ENCODE data around the gene CAP2. TPM values are rescaled to one million over a fixed set of nuclear protein-coding genes. Genes with fewer than 3 reads are reported as not detected.

The CAP2 gene
- total and polyA plus RNA-seq, 8 donors = 6.5 to 10.6 (median 8.0) TPM

GRCh38 chr6:17388365-17388764 is 5.0 kb upstream of the CAP2 start:
- Histone ChIP-seq H3K4me3 (no peak overlapping the region), H3K9me3 (no peaks in the 10 kb centered on the region), H3K27me3 (peaks cover 0 to 27% of the 10 kb centered on the region in 2 donors), H3K36me3 (no peaks in the 10 kb centered on the region), H3K4me1 (peaks cover 0 to 4% of the 10 kb centered on the region in 2 donors), H3K27ac (no peak overlapping the region)
- ATAC-seq (no peak), DNase-seq (no peak)
- no peak for TF ChIP-seq CTCF (IDR thresholded peaks at IDR 0.05)
- intact Hi-C loops (cut with DNase I) = no loop called here

- Histone ChIP-seq H3K27me3 (peaks cover 0 to 36% of the 10 kb centered on the region in 2 donors), H3K36me3 (no peaks in the 10 kb centered on the region), H3K4me3 (no peak overlapping the region), H3K9me3 (no peaks in the 10 kb centered on the region), H3K27ac (no peak overlapping the region), H3K4me1 (peaks cover 0 to 6% of the 10 kb centered on the region in 2 donors)
- DNase-seq (no peak), ATAC-seq (no peak)
- no peak for TF ChIP-seq CTCF (IDR thresholded peaks at IDR 0.05)
- intact Hi-C loops (cut with DNase I) = no loop called here
Observed at GRCh38 chr6:17389274-17389847, 4.0 kb upstream of the CAP2 start.

- TF ChIP-seq CTCF (IDR thresholded peaks at IDR 0.05) = no peak
- no peak overlapping the region for H3K27ac ChIP-seq
- DNase-seq (no peak), ATAC-seq (no peak)
- H3K4me1 ChIP-seq = peaks cover 0 to 6% of the 10 kb centered on the region in 2 donors
- no peak overlapping the region for H3K4me3 ChIP-seq
- intact Hi-C loops (cut with DNase I) = no loop called here
- no peaks in the 10 kb centered on the region for H3K36me3 ChIP-seq
- no peaks in the 10 kb centered on the region for H3K9me3 ChIP-seq
- peaks cover 0 to 46% of the 10 kb centered on the region in 2 donors for H3K27me3 ChIP-seq
Observed at GRCh38 chr6:17390276-17390675, 3.1 kb upstream of the CAP2 start.

GRCh38 chr6:17391976-17392375 is 1.4 kb upstream of the CAP2 start:
- TF ChIP-seq CTCF (IDR thresholded peaks at IDR 0.05) = no peak
- intact Hi-C loops (cut with DNase I) = no loop called here
- ATAC-seq = no peak
- Histone ChIP-seq H3K27ac (no peak overlapping the region), H3K9me3 (no peaks in the 10 kb centered on the region), H3K4me3 (no peak overlapping the region), H3K27me3 (peaks cover 0 to 58% of the 10 kb centered on the region in 2 donors), H3K4me1 (peaks cover 0 to 6% of the 10 kb centered on the region in 2 donors), H3K36me3 (no peaks in the 10 kb centered on the region)
- DNase-seq = no peak

- peak; percentile 20 to 80 (median 54) for DNase-seq
- intact Hi-C loops (cut with DNase I) = no loop called here
- Histone ChIP-seq H3K4me1 (peaks cover 0 to 6% of the 10 kb centered on the region in 2 donors), H3K27me3 (peaks cover 0 to 58% of the 10 kb centered on the region in 2 donors), H3K9me3 (no peaks in the 10 kb centered on the region), H3K27ac (peak overlapping the region; percentile 55 to 67), H3K36me3 (no peaks in the 10 kb centered on the region), H3K4me3 (peak overlapping the region; percentile 31 to 45)
- peak; percentile 82 for ATAC-seq
- TF ChIP-seq CTCF (IDR thresholded peaks at IDR 0.05) = no peak
Observed at GRCh38 chr6:17393892-17394631, 667 bp downstream of the CAP2 start.
